SKM-1 treated with dmso at 0.1 percent for 144 hours (cell line): ENCODE results near the gene KCNJ1.

ENCODE experiments used
- DNase-seq: peaks from one replicate; lab custom pipeline; 2025; ENCODE audit not compliant: unreplicated experiment; lab: John Stamatoyannopoulos, UW

The KCNJ1 gene

DNA sequence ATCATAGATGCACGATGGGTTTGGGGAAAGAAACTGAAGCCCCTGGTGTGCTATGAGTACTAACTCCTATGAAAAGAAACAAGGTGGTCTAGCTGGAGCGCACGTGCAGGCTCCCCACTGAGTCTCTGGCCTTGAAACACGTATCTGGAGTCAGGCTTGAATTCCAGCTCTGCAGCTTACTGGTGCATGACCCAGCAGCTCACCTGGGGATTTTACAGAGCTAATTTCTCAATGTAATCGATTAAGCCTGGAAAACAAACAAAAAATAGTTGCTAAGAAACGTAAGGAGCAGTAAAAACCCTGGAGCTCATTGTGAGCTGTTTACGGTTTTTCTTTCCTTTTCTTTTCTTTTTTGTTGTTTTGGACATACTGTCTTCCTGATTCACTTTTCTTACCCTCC, 12.3 kb downstream of the KCNJ1 start:
- DNase-seq = no peak

DNA sequence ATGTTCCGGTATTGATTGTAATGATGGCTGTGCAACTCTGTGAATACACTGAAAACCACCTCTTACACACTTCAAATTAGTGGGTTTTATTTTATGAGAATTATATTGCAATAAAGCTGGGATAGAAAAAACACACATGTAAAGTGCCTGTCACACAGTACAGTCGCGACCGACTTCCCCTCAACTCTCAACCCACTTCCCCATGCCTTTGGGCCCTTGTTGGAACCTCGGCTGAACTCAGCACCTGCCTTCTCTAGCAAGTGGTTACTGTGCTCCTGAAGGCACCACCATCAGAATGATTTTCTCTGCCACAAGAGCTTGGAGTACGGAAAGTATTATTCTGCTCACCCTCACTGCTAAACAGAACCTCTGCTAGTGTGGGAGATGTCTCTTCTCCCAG, 13.5 kb downstream of the KCNJ1 start:
- no peak for DNase-seq

DNA sequence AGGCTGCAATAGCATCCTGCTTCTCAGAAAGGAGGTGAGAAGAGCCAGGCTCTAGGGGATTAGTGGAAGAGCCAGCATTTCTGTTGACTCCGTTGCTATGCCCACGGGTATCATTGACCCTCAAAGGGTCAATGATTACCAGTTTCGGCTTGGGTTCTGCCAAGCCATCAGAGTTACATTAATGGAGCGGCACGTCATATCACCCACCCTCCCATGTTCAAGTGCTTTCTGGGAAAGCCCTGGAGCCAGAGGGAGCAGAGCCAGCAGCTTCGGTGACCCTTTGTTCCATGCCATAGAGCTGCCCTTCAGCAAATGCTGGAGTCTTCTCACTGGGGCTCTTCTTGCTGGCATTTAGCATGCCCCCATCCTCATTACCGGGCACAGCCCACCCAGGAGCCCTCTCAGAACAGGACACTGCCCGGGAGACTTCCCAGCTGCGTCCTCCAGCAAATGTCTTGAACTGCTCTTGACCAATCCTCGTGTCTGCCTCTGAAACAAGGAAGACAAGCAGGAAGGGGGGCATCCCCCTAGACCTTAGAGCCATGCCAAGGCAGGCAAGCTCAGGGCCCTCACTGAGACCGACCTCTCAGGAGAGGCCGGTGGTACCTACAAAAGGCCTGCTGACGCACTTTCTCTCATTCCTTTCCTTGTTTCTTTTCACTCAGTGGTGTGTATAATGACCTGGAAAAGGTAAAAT, 14.6 kb downstream of the KCNJ1 start:
- no peak for DNase-seq

DNA sequence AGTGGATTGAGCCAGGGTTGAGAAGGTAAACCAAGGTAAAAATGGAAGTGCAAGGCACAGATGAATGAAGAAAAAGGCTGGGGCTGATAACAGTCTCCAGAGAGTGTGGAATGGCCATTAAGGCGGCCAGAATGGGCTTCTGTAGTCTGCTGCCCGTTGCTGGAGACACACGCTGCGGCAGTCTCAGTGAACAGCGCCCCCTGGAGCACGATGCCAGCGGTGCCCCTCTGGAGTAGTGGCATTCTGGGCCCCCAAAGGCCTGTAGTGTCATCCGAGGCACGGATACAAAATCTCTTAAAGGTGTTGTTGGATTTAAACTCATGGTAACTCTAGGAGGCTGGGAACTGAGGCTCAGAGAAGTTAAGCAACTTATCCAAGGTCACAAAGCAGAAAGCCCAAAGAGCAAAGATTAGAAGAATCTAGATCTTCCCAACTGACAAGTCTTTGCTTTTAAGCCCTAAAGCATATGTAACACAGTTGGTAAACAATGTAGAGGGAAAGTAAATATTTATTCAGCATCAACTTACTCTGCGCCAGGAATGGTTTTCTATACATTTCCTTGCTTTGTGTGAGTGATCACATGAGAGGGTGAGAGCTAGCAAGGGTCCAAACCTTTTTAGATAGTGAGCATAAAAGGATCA, 18.2 kb downstream of the KCNJ1 start:
- peak; percentile 37 for DNase-seq

- DNase-seq = no peak
These were observed 20.1 kb downstream of the KCNJ1 start for GRCh38 chr11:128846985-128847384.

DNA sequence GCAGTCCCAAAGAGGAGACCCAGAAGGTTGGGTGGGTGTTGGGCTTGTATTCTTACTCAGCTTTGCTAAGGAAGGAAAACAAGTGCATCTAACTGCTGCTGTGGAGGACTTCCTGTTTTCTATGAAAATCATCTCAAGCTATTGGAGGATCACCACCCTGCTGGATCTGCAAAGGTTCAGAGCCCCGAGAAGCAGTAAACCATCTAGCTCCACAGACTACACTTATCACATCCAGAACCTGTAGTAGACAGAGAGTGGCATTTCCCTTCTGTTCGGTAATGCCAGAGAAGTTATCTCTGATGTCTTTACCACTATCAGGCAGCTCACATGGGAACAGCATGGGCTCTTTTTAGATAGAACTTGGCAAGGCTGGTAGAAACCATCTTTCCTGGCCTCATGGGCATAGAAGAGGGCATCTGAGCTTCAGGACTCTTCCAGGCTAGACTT, 21.7 kb downstream of the KCNJ1 start:
- no peak for DNase-seq

DNA sequence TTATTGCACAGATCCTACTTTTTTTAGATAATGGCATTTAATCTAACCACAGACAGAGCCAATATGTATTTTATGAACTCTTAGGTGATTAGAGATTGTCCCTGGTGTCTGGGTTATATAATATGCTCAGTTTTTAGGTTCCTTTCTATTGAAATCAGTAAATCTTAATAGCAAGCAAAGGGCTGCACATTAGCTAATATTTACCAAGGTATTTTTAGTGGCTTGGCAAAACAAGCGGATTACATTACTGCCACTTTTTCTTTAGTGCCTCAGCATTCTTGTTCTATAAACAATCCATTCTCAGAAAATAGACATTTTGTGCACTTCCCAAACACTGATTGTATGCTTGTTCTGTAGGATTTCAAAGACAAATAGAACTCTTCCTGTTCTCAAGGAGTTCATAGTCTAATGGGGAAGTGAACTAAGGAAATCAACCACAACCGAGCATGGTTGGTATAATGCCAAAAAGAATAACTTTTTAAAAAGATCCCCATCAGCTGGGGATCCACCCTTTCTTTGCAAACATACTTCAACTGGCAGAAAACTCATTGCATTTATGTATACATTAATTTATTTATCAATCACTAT, 23.8 kb downstream of the KCNJ1 start:
- no peak for DNase-seq

DNA sequence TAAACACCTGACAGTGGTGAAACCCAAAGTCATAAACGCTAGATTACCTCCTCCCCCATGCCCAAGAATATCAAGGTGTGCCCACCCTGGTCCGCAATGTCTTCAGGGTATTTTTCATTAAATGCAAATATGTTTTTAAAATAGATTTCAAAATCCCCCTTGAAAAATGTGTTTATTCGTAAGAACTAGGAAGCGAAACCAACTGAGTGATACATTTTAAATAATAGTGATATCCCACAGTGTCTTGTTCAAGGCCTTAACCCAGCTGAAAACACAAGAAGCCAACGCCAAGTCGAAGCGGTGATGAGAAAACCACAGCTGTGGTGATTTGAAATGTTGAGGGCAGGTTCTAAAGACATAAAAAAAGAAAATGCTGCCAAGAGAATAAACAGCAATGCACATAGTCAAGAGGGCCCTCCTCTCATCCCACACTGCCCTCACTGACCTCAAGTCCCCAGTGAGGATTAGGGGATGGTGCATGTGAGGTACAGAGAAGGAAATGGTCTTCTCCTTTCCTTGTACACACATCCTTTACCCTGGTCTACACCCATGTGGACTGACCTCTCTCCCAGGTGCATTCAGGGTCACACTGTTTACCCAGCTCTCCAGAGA, 25.5 kb downstream of the KCNJ1 start:
- DNase-seq = no peak

DNA sequence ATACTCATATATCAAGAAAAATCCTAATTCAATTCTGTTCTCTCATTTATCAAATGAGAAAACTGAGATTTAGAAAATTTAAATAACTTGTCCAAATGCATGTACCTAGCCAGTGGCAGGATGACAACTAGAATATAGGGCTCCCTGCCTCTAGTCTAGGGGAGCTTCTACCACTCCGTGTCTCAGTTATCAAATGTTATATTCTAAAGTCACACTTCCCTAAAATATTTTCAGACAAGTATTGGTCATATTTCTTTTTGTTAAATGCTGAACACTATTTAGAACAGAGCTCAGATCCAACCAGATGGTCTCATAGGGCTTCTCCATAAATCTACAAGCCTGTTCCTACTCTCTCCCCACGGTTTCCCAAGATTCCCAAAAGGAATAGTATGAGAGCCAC, 26.3 kb downstream of the KCNJ1 start:
- DNase-seq = no peak

GRCh38 chr11:128840137-128840536, 27.0 kb downstream of the KCNJ1 start:
- no peak for DNase-seq

GRCh38 chr11:128839081-128839480, 28.0 kb downstream of the KCNJ1 start:
- DNase-seq = no peak

DNA sequence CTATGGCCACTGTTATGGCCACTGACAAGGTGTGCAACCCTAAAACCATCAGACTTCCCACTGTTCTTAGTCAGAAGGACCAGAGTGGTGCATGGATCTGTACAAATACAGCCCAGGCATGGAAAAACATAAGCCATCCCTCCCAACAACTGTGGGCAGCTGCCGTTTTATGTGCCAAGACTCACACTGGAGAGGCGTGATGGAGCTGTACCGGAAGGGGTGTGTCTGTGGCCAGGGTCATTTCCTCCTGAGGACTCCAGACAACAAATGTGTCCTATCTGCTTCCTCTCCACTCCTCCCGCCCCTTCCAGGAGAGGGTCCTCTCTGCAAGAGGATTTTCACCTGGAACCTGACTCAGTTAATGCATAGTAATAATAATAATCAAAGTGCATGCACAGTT, 29.5 kb downstream of the KCNJ1 start:
- DNase-seq = no peak

DNA sequence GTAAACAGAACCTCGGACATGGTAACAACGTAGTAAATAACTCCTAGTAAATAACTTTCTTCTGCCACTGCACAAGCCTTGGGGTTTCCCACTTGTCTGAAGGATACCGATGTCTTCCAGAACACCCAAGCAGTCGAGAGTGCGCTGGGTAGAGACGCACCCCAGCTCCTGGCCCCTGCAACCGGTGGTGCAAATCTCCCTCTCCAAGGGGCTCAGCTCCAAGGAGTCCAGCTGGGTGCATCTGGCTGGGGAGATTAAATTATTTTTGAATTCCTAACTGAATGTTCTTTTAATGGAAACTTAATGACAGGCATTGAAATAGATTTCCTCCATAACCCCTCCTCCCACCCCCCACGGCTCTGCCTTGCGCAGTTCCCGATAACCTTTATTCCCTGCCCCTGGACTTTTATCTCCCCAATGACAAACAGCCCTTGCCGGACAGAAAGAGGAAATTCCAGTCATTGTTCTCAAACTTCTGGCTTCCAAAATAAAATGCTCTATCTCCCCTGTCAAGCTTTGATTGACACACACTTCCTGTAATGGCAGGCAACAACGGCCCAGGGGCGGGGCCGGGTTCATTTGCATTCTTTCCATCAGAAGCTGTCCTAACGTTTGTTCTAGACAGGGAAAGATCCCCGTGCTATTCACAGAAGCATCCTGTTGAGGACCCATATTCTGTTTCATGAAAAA, 31.2 kb downstream of the KCNJ1 start:
- no peak for DNase-seq

DNA sequence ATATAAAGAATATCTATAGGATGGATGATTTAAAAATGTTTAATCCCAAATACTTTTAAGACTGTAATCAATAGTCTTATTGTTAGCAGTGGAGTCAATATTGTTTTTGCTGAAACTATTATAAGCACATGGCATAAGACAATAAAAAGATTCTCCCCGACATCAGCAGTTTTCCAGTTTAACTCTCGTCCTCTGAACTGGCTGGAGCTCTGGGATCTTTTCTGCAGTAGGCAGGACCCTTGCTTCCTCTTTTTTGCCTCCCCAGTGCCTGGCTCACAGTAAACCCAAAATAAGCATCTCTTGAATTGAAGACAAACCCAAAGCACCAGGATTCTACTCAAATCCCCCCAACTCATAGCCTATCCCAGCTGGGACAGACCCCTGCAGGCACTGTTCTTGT, 32.9 kb downstream of the KCNJ1 start:
- no peak for DNase-seq

DNA sequence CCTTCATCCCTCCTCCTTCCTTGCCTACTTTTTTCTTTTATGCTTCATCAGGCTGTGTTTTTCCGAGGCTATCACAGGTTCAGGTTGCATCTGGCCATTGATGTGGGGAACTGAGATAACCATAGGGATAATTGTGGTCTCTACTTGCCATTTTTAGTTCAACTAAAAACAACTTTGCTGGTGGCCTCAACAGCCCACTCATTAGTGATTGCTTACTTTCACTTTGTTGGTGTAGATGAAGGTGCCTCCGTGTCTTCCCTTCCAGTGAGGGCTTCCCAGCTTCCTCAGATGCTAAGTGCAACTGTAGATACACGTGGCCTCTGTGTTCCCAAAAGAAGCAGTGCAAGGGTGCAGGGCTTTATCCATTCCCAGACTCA, 35.0 kb downstream of the KCNJ1 start:
- no peak for DNase-seq

GRCh38 chr11:128831174-128832120, 35.6 kb downstream of the KCNJ1 start:
- DNase-seq = peak; percentile 85

GRCh38 chr11:128830290-128831173, 36.6 kb downstream of the KCNJ1 start:
- DNase-seq = no peak

GRCh38 chr11:128828350-128828749, 38.7 kb downstream of the KCNJ1 start:
- no peak for DNase-seq

DNA sequence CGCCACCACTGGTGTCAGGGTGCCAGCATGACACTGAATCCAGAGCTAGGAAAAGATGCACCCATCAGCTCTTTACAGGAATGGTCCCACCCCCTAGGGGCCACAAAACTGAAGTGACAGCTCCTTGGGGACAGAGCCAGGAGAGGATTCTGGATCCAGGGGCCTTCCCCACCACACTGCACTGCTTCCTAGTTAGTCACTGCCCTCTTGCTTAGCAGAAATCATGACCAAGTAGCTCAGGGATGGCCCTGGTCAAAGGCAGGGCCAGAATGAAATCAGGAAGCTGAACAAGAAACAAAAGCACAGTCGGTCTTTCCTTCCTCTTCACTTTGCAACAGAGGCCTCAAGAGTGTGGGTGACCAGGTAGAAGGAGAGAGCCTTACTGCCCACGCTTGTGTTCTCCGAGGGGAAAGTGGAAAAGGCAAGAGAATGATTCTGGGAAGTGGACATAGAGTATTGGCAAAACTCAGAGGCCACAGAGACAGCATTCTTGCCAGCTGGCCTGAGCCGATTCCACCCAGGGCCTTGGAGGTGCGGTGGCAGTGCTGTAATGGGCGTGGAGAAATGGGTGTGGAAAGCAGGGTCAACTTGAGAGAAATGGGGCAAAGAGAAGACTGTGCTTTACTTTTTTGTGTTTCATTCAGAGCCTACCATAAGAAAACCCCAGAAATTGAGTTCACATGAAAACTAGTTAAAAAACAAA, 39.8 kb downstream of the KCNJ1 start:
- no peak for DNase-seq
